Heart right ventricle (tissue), 16 donors: ENCODE measurements around the gene HPRT1. TPM values are rescaled to one million over a fixed set of nuclear protein-coding genes. Genes with fewer than 3 reads are reported as not detected.
A peak's percentile ranks its signal among the peaks of the same experiment; 100 is the strongest.

Source experiments
- ATAC-seq, 8 donors: fragments of 200-7000 bp; cut with Tn5 transposase; one replicate each; pipeline ENCODE4 v1.9.1; 2020; ENCODE audit warnings: mild to moderate bottlenecking in 8 of 8, moderate library complexity in 8 of 8, moderate number of reproducible peaks in 1 of 8
- DNase-seq, 2 donors: peaks; one replicate each; pipeline ENCODE4 v3.0.0-alpha.2; 2020
- H3K27ac ChIP-seq, 10 donors: fragments of 200-600 bp; sonication (generic) in 2 of 10; one replicate each; pipeline versions ENCODE4 v1.5.0 to v1.8.0; 2020 to 2022; ENCODE audit warnings: mild to moderate bottlenecking in 3 of 10
- H3K27me3 ChIP-seq, 7 donors: fragments of 200-600 bp; one replicate each; pipeline ENCODE4 v1.8.0; 2021 to 2022; ENCODE audit warnings: mild to moderate bottlenecking in 2 of 7
- H3K36me3 ChIP-seq, 9 donors: fragments of 200-600 bp; sonication (generic) in 1 of 9; one replicate each; pipeline versions ENCODE4 v1.5.0 to v1.8.0; 2020 to 2022; ENCODE audit warnings: mild to moderate bottlenecking in 2 of 9
- H3K4me1 ChIP-seq, 9 donors: fragments of 200-600 bp; sonication (generic) in 1 of 9; one replicate each; pipeline versions ENCODE4 v1.5.0 to v1.8.0; 2020 to 2022; ENCODE audit warnings: mild to moderate bottlenecking in 4 of 9
- H3K4me3 ChIP-seq, 10 donors: fragments of 200-600 bp; sonication (generic) in 2 of 10; one replicate each; pipeline versions ENCODE4 v1.5.0 to v1.8.0; 2020 to 2022; ENCODE audit warnings: mild to moderate bottlenecking in 7 of 10, moderate library complexity in 2 of 10
- H3K9me3 ChIP-seq, 11 donors: fragments of 200-600 bp in 10 of 11; sonication (generic) in 2 of 11; one replicate each; pipeline versions ENCODE4 v1.5.0 to v1.8.0; 2013 to 2022; ENCODE audit warnings: mild to moderate bottlenecking in 2 of 11, control low read depth in 1 of 11, moderate library complexity in 1 of 11
- CTCF ChIP-seq, 9 donors: fragments of 200-600 bp; sonication (generic) in 2 of 9; IDR thresholded peaks; one replicate each; pipeline versions ENCODE4 v1.5.0 to v1.8.0; 2021 to 2022; ENCODE audit warnings: antibody characterized with exemption in 9 of 9, mild to moderate bottlenecking in 5 of 9, moderate library complexity in 1 of 9
- WGBS, 2 donors: extraction: QIAGEN DNeasy Blood & Tissue Kit; methylation state at CpG; one replicate each; pipeline ENCODE4 v1.1.7; 2013; ENCODE audit warnings: inconsistent platforms in 1 of 2; 5-methylcytosine and 5-hydroxymethylcytosine counted together
- intact Hi-C, 10 donors: fragments of 100-400 bp; cut with DNase I; formaldehyde crosslinking; loops; one replicate each; pipeline versions ENCODE4 v1.11.1 to v1.14.2; 2022
- polyA plus RNA-seq, 2 donors: library from polyadenylated mRNA; stranded (reverse); fragments of 200-250 nt; gene quantifications; one replicate each; pipeline ENCODE4 v1.2.3, GENCODE V29; 2013
- total RNA-seq, 10 donors: library from RNA; stranded (reverse); fragmentation: NEBNext Ultra II Directional in 3 of 10; extraction: Animal tissue kit (Norgen Biotek cat#: 25700) in 3 of 10; gene quantifications; one replicate each; pipeline versions ENCODE4 v1.2.1 to v1.2.4, GENCODE V29; 2021 to 2023
- donor health status: Arrhythmogenic right ventricular cardiomyopathy.
- donor health status: ischemic (EF 13 %, LVEDD 7.1; RV severe dilation, severe dysfunction).
- donor health status: healthy with polysubstance abuse.
- donor health status: DM: no; HTN: yes; CAD: no.
- donor health status: DM: no; HTN: no; CAD: no.
- donor health status: ischemic (EF 25% LVEDD 6.9; RV normal size, moderate dysfunction).
- donor health status: ischemic (EF 25% LVEDD 5.7; RV mildly dilated, moderate dysfunction).
- donor health status: healthy.
- donor health status: DM: yes; HTN: yes; CAD: no.
- donor health status: Ischemic cardiomyopathy.
- donor health status: ischemic (EF 35%, LVEDD 5.7; RV mildly dilated, moderate dysfunction).
- donor health status: nonischemic (EF 11% LVEDD 7.7; RV severe dilation, severe dysfunction).
- donor health status: DM: yes; HTN: yes; CAD: no.
- donor health status: PGD.
- donor health status: ischemic (EF 29% LVEDD 5.4; RV normal size, mild dysfunction).
- donor health status: nonischemic (EF 23%, LVEDD 6.1; RV moderate dilation, normal function).

Gene HPRT1
- total and polyA plus RNA-seq, 12 donors, result 17.0 to 29.6 (median 25.6) TPM

- ATAC-seq (peak in 7 of 8 donors; percentile 25 to 76 (median 63)), DNase-seq (no peak)
- Histone ChIP-seq H3K9me3 (no peaks in the 10 kb centered on the region), H3K27ac (peak overlapping the region in 6 of 10 donors; percentile 16 to 51 (median 30)), H3K4me3 (no peak overlapping the region), H3K36me3 (no peaks in the 10 kb centered on the region), H3K4me1 (peaks cover 0 to 15% (median 0%) of the 10 kb centered on the region in 9 donors), H3K27me3 (no peaks in the 10 kb centered on the region)
- no peak for TF ChIP-seq CTCF (IDR thresholded peaks at IDR 0.05)
- WGBS, 2 donors, result 60 to 62% methylated on average over 5 of the region's 5 CpGs
- intact Hi-C loops, result no loop called here
Measured at GRCh38 chrX:134537179-134537955, 77.4 kb downstream of the HPRT1 start.

- no peak for TF ChIP-seq CTCF (IDR thresholded peaks at IDR 0.05)
- no peaks in the 10 kb centered on the region for H3K9me3 ChIP-seq
- WGBS, 2 donors, result 78 to 79% methylated on average over 5 of the region's 5 CpGs
- intact Hi-C loops, result no loop called here
- H3K27ac ChIP-seq, result no peak overlapping the region
- H3K4me3 ChIP-seq, result no peak overlapping the region
- H3K4me1 ChIP-seq, result peaks cover 0 to 24% (median 0%) of the 10 kb centered on the region in 9 donors
- ATAC-seq, result no peak
- no peaks in the 10 kb centered on the region for H3K36me3 ChIP-seq
- DNase-seq, result no peak
- peaks cover 0 to 5% (median 0%) of the 10 kb centered on the region in 7 donors for H3K27me3 ChIP-seq
Measured at GRCh38 chrX:134538316-134538715, 78.4 kb downstream of the HPRT1 start.

- H3K27ac ChIP-seq, result no peak overlapping the region
- 60 to 63% methylated on average over 3 of the region's 3 CpGs for WGBS, 2 donors
Measured at GRCh38 chrX:134541906-134542305, 81.9 kb downstream of the HPRT1 start.

GRCh38 chrX:134542485-134542884 is 82.5 kb downstream of the HPRT1 start:
- ATAC-seq (peak; percentile 18 to 77 (median 66)), DNase-seq (peak in 1 of 2 donors; percentile 25)
- WGBS, 2 donors, result 38 to 41% methylated on average over 2 of the region's 2 CpGs
- Histone ChIP-seq H3K27me3 (peaks cover 0 to 45% (median 13%) of the 10 kb centered on the region in 7 donors), H3K27ac (no peak overlapping the region), H3K9me3 (no peaks in the 10 kb centered on the region), H3K4me1 (peaks cover 0 to 38% (median 0%) of the 10 kb centered on the region in 9 donors), H3K36me3 (no peaks in the 10 kb centered on the region), H3K4me3 (no peak overlapping the region)
- TF ChIP-seq CTCF (IDR thresholded peaks at IDR 0.05), result no peak
- intact Hi-C loops, result no loop called here

More at GRCh38 chrX:134541906-134542305, 81.9 kb downstream of the HPRT1 start:
- peaks cover 0 to 38% (median 0%) of the 10 kb centered on the region in 9 donors for H3K4me1 ChIP-seq
- intact Hi-C loops, result no loop called here
- no peaks in the 10 kb centered on the region for H3K36me3 ChIP-seq
- H3K4me3 ChIP-seq, result no peak overlapping the region
- DNase-seq, result no peak
- TF ChIP-seq CTCF (IDR thresholded peaks at IDR 0.05), result no peak
- H3K9me3 ChIP-seq, result no peaks in the 10 kb centered on the region
- H3K27me3 ChIP-seq, result peaks cover 0 to 39% (median 7%) of the 10 kb centered on the region in 7 donors
- no peak for ATAC-seq
